GM18868 (cell line): ENCODE data around the gene TFG.

Experiments used
- ATAC-seq: cut with Tn5 transposase; IDR thresholded peaks from one replicate; pipeline ENCODE4 v1.9.1; 2021; ENCODE audit warnings: mild to moderate bottlenecking, moderate library complexity; ENCODE audit not compliant: unreplicated experiment

TFG gene

DNA sequence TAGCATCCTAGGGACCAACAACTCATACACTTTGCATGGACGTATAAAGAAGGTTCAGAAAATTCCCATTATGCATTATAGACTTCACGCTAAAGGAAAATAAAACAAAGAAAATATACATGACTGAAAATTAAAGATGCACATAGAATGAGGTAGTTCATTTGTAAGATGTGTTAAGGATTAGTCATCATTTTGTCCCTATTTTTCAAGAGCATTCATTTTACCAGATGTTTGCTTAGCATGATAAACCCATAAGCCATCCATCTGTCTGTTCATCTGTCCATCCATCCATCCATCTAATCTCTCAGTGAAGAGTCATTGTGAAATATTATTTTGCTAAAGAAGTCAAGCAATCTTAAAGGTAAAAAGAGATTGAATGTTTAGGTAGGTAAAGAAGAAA lies 80.3 kb downstream of the TFG start:
- no peak for ATAC-seq

GRCh38 chr3:100796556-100796955 lies 87.3 kb downstream of the TFG start:
- ATAC-seq: no peak

DNA sequence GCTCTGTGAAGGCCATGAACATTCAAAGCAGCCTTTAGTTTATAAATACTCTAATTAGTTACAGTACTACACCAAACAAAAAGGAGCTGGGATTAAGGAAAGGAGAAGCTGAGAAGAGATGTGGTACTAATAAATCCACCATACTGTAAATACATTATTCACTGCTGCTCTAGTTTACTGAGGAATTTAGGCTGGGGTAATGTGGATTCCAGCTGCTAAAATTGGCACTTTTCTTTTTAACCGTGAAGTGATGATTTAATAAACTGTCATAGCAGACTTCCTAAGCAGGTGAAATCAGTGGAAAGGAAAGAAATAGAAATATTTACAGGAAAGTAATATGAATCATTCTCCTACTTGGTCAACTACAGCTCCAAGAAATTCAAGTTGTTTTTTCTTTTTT lies 88.7 kb downstream of the TFG start:
- no peak for ATAC-seq
